H9 (cell line): Measurements from ENCODE around the gene SH2D3C. TPM values are rescaled to one million over a fixed set of nuclear protein-coding genes. Genes with fewer than 3 reads are reported as not detected.

Experiments used
- DNase-seq: peaks from one replicate; pipeline ENCODE4 v3.0.0-alpha.2; 2017
- H2AFZ ChIP-seq: one replicate; pipeline ENCODE4 v1.6.1; 2013; ENCODE audit warnings: mild to moderate bottlenecking, low read length, control low read depth, moderate library complexity
- H2AK5ac ChIP-seq: 2 replicates; pipeline ENCODE4 v1.6.1; 2013; ENCODE audit warnings: low read length, control low read depth, mixed read lengths; ENCODE audit not compliant: insufficient read length
- H2BK120ac ChIP-seq: one replicate; pipeline ENCODE4 v1.6.1; 2013; ENCODE audit warnings: low read depth, mild to moderate bottlenecking, low read length, control low read depth, inconsistent platforms; ENCODE audit not compliant: poor library complexity, severe bottlenecking
- H2BK12ac ChIP-seq: 2 replicates; pipeline ENCODE4 v1.6.1; 2013; ENCODE audit warnings: low read length, control low read depth, mixed read lengths, low read depth; ENCODE audit not compliant: insufficient read length
- H2BK15ac ChIP-seq: 2 replicates; pipeline ENCODE4 v1.6.1; 2013; ENCODE audit warnings: low read depth, low read length, control low read depth
- H2BK20ac ChIP-seq: one replicate; pipeline ENCODE4 v1.6.1; 2013; ENCODE audit warnings: low read depth, mild to moderate bottlenecking, low read length, control low read depth, inconsistent platforms; ENCODE audit not compliant: poor library complexity, severe bottlenecking
- H2BK5ac ChIP-seq: 2 replicates; pipeline ENCODE4 v1.6.1; 2013; ENCODE audit warnings: low read length, control low read depth, mixed read lengths; ENCODE audit not compliant: insufficient read length
- H3K14ac ChIP-seq: 2 replicates; pipeline ENCODE4 v1.6.1; 2013; ENCODE audit warnings: low read length, control low read depth; ENCODE audit not compliant: insufficient read depth
- H3K18ac ChIP-seq: 2 replicates; pipeline ENCODE4 v1.6.1; 2013; ENCODE audit warnings: low read depth, mild to moderate bottlenecking, mixed read lengths, low read length, control low read depth; ENCODE audit not compliant: insufficient read length
- H3K23ac ChIP-seq: 2 replicates; pipeline ENCODE4 v1.6.1; 2013; ENCODE audit warnings: low read length, control low read depth, mixed read lengths, low read depth; ENCODE audit not compliant: insufficient read length
- H3K23me2 ChIP-seq: 2 replicates; pipeline ENCODE4 v1.6.1; 2013; ENCODE audit warnings: low read depth, mild to moderate bottlenecking, mixed read lengths, low read length, control low read depth; ENCODE audit not compliant: insufficient read length, poor library complexity, severe bottlenecking
- H3K27ac ChIP-seq: 2 replicates; pipeline ENCODE4 v1.5.1; 2013; ENCODE audit warnings: low read length, control low read depth, mixed read lengths, low read depth; ENCODE audit not compliant: insufficient read length
- H3K27me3 ChIP-seq: 2 replicates; pipeline ENCODE4 v1.6.1; 2013; ENCODE audit warnings: low read length, control low read depth, inconsistent platforms; ENCODE audit not compliant: insufficient read depth
- H3K4ac ChIP-seq: 2 replicates; pipeline ENCODE4 v1.6.1; 2013; ENCODE audit warnings: low read depth, mild to moderate bottlenecking, control low read depth, inconsistent platforms, low read length, moderate library complexity
- H3K4me1 ChIP-seq: 2 replicates; pipeline ENCODE4 v1.6.1; 2013; ENCODE audit warnings: low read length, control low read depth, inconsistent platforms; ENCODE audit not compliant: insufficient read depth
- H3K4me2 ChIP-seq: 2 replicates; pipeline ENCODE4 v1.6.1; 2013; ENCODE audit warnings: low read length, control low read depth, mixed read lengths; ENCODE audit not compliant: insufficient read length, insufficient read depth
- H3K56ac ChIP-seq: 2 replicates; pipeline ENCODE4 v1.6.1; 2013; ENCODE audit warnings: low read depth, mild to moderate bottlenecking, mixed read lengths, low read length, control low read depth; ENCODE audit not compliant: insufficient read length
- H3K79me1 ChIP-seq: 2 replicates; pipeline ENCODE4 v1.6.1; 2013; ENCODE audit warnings: low read depth, mild to moderate bottlenecking, moderate library complexity, low read length, control low read depth, inconsistent platforms; ENCODE audit not compliant: insufficient read depth, poor library complexity, severe bottlenecking
- H3K79me2 ChIP-seq: 2 replicates; pipeline ENCODE4 v1.6.1; 2013; ENCODE audit warnings: low read length, control low read depth, inconsistent platforms; ENCODE audit not compliant: insufficient read depth
- H3K9ac ChIP-seq: 2 replicates; pipeline ENCODE4 v1.6.1; 2013; ENCODE audit warnings: low read length, control low read depth, mixed read lengths; ENCODE audit not compliant: insufficient read length; ENCODE audit errors: extremely low read depth
- H3K9me3 ChIP-seq: one replicate; pipeline ENCODE4 v1.6.1; 2013; ENCODE audit warnings: low read depth, low read length, inconsistent platforms; ENCODE audit not compliant: control insufficient read depth
- H3T11ph ChIP-seq: one replicate; pipeline ENCODE4 v1.6.1; 2013; ENCODE audit warnings: mild to moderate bottlenecking, low read length, control low read depth, inconsistent platforms
- H4K20me1 ChIP-seq: one replicate; pipeline ENCODE4 v1.6.1; 2013; ENCODE audit not compliant: control insufficient read depth, insufficient read length, insufficient read depth
- H4K5ac ChIP-seq: 2 replicates; pipeline ENCODE4 v1.6.1; 2013; ENCODE audit warnings: low read depth, mild to moderate bottlenecking, mixed read lengths, low read length, control low read depth; ENCODE audit not compliant: insufficient read length
- H4K8ac ChIP-seq: replicated peaks from 2 replicates; pipeline ENCODE4 v1.6.1; 2013; ENCODE audit warnings: low read length, control low read depth, mixed read lengths, low read depth; ENCODE audit not compliant: insufficient read length
- H4K91ac ChIP-seq: 2 replicates; pipeline ENCODE4 v1.6.1; 2013; ENCODE audit warnings: low read depth, mild to moderate bottlenecking, moderate library complexity, mixed read lengths, low read length, control low read depth; ENCODE audit not compliant: insufficient read length
- H3K27ac Mint-ChIP-seq, 3 experiments: 2 replicates in 2 of 3; 3 replicates in 1 of 3; pipeline ENCODE4 v1.8.0; 2020 to 2021; ENCODE audit warnings: mixed read lengths in 3 of 3, mild to moderate bottlenecking in 1 of 3, moderate library complexity in 1 of 3
- H3K27me3 Mint-ChIP-seq: 2 replicates; pipeline ENCODE4 v1.8.0; 2021; ENCODE audit warnings: low read depth, mild to moderate bottlenecking, moderate library complexity, mixed read lengths
- H3K36me3 Mint-ChIP-seq, 3 experiments: 2 replicates in 2 of 3; 3 replicates in 1 of 3; pipeline ENCODE4 v1.8.0; 2020 to 2021; ENCODE audit warnings: low read depth in 3 of 3, mixed read lengths in 3 of 3; ENCODE audit not compliant: insufficient read depth in 1 of 3
- H3K4me1 Mint-ChIP-seq, 2 experiments: 2 replicates each; pipeline ENCODE4 v1.8.0; 2020; ENCODE audit warnings: mixed read lengths in 2 of 2
- H3K4me3 Mint-ChIP-seq, 2 experiments: 2 replicates in 1 of 2; 3 replicates in 1 of 2; pipeline ENCODE4 v1.8.0; 2020 to 2021; ENCODE audit warnings: mild to moderate bottlenecking in 2 of 2, mixed read lengths in 2 of 2, moderate library complexity in 1 of 2
- H3K9me3 Mint-ChIP-seq, 2 experiments: 2 replicates in 1 of 2; 3 replicates in 1 of 2; pipeline ENCODE4 v1.8.0; 2020; ENCODE audit warnings: mild to moderate bottlenecking in 2 of 2, mixed read lengths in 2 of 2, moderate library complexity in 1 of 2
- WGBS: extraction: QIAGEN DNeasy Blood & Tissue Kit; methylation state at CpG from one replicate; pipeline ENCODE4 v1.1.7; 2013; ENCODE audit warnings: missing lambda C conversion rate, low lambda C conversion rate, mixed read lengths; ENCODE audit not compliant: insufficient read length; ENCODE audit errors: extremely low coverage; 5-methylcytosine and 5-hydroxymethylcytosine counted together
- total RNA-seq: library from RNA; stranded (reverse); gene quantifications from 2 replicates; pipeline ENCODE4 v1.2.1, GENCODE V29; 2021
- TF ChIP-seq, protein P1 (sequence below): fragments of 200-600 bp; sonication (generic); conservative IDR thresholded peaks from 3 replicates; pipeline ENCODE4 v1.8.0; 2021; ENCODE audit warnings: antibody characterized with exemption, mild to moderate bottlenecking

The SH2D3C gene
- total RNA-seq, 1 experiment from 2014 or later = 1.7 TPM

DNA sequence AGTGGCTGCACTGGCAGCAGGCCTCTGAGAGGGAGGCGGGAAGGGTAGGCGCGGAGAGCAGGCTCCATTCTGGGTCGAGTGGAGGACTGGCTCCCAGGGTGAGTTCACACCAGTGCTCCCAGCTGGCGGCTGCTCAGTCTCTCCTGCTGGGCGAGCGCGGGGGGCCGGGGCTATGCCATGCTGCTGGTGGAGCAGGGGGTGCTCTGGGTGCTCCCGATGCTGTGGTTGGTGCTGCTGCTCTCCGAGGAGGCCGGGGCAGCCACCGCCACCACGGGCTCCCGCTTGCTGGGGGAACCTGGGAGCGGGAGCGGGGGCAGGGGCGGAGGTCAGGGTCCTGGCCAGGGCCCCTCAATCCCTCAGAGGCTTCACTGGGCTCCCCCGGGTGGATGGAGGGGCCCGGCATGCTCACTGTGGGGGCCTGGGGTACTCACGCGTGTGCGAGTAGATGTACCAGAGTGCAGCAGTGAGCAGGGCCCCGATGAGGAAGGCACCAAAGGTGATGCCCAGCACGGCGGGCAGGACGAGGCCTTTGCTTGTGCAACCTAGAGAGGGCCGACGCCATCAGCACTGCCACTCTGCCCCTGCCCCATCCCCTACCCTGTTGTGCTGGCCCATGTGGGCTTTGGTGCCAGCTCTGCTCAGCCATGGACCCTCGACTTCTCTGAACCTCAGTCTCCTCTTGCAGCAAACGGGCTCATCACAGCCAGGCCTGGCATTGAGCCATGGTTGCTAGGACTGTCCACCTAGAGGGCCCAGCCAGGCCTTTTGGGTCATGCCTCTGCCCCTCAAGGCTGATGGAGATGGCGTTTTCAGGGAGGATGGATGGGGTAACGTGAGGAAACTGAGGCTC is 37.3 kb upstream of the SH2D3C start:
- DNase-seq = peak; percentile 24
- Histone ChIP-seq H4K20me1 (no peaks in the 10 kb centered on the region), H3K56ac (no peak overlapping the region), H3K9ac (no peak overlapping the region), H3K4ac (no peak overlapping the region), H2BK20ac (no peak overlapping the region), H2AK5ac (no peak overlapping the region), H2BK12ac (no peak overlapping the region), H3K4me1 (no peaks in the 10 kb centered on the region), H3T11ph (no peak overlapping the region), H4K91ac (no peak overlapping the region), H3K79me2 (no peaks in the 10 kb centered on the region), H2AFZ (no peak overlapping the region), H3K4me2 (no peak overlapping the region), H3K23me2 (no peaks in the 10 kb centered on the region), H3K14ac (no peak overlapping the region), H3K18ac (no peak overlapping the region), H3K23ac (no peak overlapping the region), H4K8ac (no peak overlapping the region), H2BK5ac (no peak overlapping the region), H2BK15ac (no peak overlapping the region), H2BK120ac (no peak overlapping the region), H3K27me3 (no peaks in the 10 kb centered on the region), H4K5ac (no peak overlapping the region), H3K79me1 (no peaks in the 10 kb centered on the region), H3K9me3 (no peaks in the 10 kb centered on the region), H3K27ac (no peak overlapping the region)
- peaks cover 0 to 45% (median 36%) of the 10 kb centered on the region in 3 experiments; a peak in 5 of 7 replicates for H3K36me3 Mint-ChIP-seq
- no peaks in the 10 kb centered on the region for H3K4me1 Mint-ChIP-seq
- TF ChIP-seq, protein P1, sequence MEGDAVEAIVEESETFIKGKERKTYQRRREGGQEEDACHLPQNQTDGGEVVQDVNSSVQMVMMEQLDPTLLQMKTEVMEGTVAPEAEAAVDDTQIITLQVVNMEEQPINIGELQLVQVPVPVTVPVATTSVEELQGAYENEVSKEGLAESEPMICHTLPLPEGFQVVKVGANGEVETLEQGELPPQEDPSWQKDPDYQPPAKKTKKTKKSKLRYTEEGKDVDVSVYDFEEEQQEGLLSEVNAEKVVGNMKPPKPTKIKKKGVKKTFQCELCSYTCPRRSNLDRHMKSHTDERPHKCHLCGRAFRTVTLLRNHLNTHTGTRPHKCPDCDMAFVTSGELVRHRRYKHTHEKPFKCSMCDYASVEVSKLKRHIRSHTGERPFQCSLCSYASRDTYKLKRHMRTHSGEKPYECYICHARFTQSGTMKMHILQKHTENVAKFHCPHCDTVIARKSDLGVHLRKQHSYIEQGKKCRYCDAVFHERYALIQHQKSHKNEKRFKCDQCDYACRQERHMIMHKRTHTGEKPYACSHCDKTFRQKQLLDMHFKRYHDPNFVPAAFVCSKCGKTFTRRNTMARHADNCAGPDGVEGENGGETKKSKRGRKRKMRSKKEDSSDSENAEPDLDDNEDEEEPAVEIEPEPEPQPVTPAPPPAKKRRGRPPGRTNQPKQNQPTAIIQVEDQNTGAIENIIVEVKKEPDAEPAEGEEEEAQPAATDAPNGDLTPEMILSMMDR = no peak
- H3K9me3 Mint-ChIP-seq = no peaks in the 10 kb centered on the region
- H3K4me3 Mint-ChIP-seq = no peak overlapping the region
- WGBS = no CpG with 5 or more reads among the region's 33 CpGs
- H3K27me3 Mint-ChIP-seq = no peaks in the 10 kb centered on the region
- H3K27ac Mint-ChIP-seq = no peak overlapping the region
